Measurements from ENCODE around the gene BCL2L14. TPM values are rescaled to one million over a fixed set of nuclear protein-coding genes. Genes with fewer than 3 reads are reported as not detected.

Gene BCL2L14
- total and polyA plus RNA-seq, 2 donors from 2014 or later = 2.2 to 2.7 TPM

DNA sequence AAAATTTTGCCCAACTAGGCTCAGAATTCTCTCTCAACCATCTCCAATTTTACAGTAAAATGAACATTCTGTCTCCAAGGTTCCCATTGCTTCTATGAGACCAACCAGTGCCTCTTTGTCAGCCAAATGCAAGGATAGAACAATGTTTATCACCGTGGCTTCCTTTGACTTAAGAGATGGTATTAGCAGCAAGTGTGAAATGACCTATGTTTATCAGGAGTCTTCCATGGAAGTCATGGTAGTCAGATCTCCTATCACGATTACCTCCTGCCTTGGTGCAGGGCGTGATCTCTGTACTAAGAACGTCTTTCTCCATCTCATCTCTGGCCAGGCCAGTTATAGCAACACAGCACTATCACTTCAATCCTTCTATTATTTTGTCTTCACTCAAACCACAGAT, 6.1 kb upstream of the BCL2L14 start:
- intact Hi-C loops (cut with DNase I) = no loop called here
- H3K27ac ChIP-seq (ENCODE audit: low read depth in 2 of 2, low read length in 2 of 2) = no peak overlapping the region
- no peaks in the 10 kb centered on the region for H3K36me3 ChIP-seq (ENCODE audit: control insufficient read depth in 2 of 3, insufficient read depth in 3 of 3, low read length in 3 of 3)
- H3K4me1 ChIP-seq (ENCODE audit: control insufficient read depth in 2 of 3, insufficient read depth in 2 of 3, low read depth in 1 of 3, low read length in 3 of 3) = no peaks in the 10 kb centered on the region
- no peak overlapping the region for H3K4me3 ChIP-seq (ENCODE audit: low read length in 3 of 3)
- FAIRE-seq = no peak
- no peaks in the 10 kb centered on the region for H3K9me3 ChIP-seq (ENCODE audit: control insufficient read depth in 2 of 3, insufficient read depth in 1 of 3, low read length in 3 of 3)
- no peak overlapping the region for H3K9ac ChIP-seq (ENCODE audit: low read length in 3 of 3)
- no peak for DNase-seq
- TF ChIP-seq, protein P1, sequence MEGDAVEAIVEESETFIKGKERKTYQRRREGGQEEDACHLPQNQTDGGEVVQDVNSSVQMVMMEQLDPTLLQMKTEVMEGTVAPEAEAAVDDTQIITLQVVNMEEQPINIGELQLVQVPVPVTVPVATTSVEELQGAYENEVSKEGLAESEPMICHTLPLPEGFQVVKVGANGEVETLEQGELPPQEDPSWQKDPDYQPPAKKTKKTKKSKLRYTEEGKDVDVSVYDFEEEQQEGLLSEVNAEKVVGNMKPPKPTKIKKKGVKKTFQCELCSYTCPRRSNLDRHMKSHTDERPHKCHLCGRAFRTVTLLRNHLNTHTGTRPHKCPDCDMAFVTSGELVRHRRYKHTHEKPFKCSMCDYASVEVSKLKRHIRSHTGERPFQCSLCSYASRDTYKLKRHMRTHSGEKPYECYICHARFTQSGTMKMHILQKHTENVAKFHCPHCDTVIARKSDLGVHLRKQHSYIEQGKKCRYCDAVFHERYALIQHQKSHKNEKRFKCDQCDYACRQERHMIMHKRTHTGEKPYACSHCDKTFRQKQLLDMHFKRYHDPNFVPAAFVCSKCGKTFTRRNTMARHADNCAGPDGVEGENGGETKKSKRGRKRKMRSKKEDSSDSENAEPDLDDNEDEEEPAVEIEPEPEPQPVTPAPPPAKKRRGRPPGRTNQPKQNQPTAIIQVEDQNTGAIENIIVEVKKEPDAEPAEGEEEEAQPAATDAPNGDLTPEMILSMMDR (IDR thresholded peaks at IDR 0.05; ENCODE audit: borderline replicate concordance, extremely low read depth, insufficient read depth) = no peak
- H3K27me3 ChIP-seq (ENCODE audit: control insufficient read depth, insufficient read depth, low read length) = no peaks in the 10 kb centered on the region

DNA sequence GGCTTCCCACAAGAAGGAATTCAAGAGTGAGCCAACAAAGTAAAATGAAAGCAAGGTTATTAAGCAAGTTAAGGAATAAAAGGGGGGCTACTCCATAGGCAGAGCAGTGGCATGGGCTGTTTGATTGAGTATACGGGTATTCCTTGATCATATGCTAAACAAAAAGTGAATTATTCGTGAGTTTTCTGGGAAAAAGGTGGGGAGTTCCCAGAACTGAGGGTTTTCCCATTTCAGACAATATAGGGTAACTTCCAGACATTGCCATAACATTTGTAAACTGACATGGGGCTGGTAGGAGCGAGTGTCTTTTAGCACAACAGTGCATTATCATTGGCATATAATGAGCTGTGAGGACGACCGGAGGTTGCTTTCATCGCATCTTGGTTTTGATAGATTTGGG, 2.0 kb upstream of the BCL2L14 start:
- H3K9ac ChIP-seq (ENCODE audit: low read length in 3 of 3) = no peak overlapping the region
- H3K4me1 ChIP-seq (ENCODE audit: control insufficient read depth in 2 of 3, insufficient read depth in 2 of 3, low read depth in 1 of 3, low read length in 3 of 3) = no peaks in the 10 kb centered on the region
- no peak for DNase-seq
- no peaks in the 10 kb centered on the region for H3K36me3 ChIP-seq (ENCODE audit: control insufficient read depth in 2 of 3, insufficient read depth in 3 of 3, low read length in 3 of 3)
- H3K9me3 ChIP-seq (ENCODE audit: control insufficient read depth in 2 of 3, insufficient read depth in 1 of 3, low read length in 3 of 3) = no peaks in the 10 kb centered on the region
- no peak overlapping the region for H3K4me3 ChIP-seq (ENCODE audit: low read length in 3 of 3)
- TF ChIP-seq, protein P1 (IDR thresholded peaks at IDR 0.05; ENCODE audit: borderline replicate concordance, extremely low read depth, insufficient read depth) = no peak
- H3K27ac ChIP-seq (ENCODE audit: low read depth in 2 of 2, low read length in 2 of 2) = no peak overlapping the region
- no peak for FAIRE-seq
- intact Hi-C loops (cut with DNase I) = no loop called here
- no peaks in the 10 kb centered on the region for H3K27me3 ChIP-seq (ENCODE audit: control insufficient read depth, insufficient read depth, low read length)

DNA sequence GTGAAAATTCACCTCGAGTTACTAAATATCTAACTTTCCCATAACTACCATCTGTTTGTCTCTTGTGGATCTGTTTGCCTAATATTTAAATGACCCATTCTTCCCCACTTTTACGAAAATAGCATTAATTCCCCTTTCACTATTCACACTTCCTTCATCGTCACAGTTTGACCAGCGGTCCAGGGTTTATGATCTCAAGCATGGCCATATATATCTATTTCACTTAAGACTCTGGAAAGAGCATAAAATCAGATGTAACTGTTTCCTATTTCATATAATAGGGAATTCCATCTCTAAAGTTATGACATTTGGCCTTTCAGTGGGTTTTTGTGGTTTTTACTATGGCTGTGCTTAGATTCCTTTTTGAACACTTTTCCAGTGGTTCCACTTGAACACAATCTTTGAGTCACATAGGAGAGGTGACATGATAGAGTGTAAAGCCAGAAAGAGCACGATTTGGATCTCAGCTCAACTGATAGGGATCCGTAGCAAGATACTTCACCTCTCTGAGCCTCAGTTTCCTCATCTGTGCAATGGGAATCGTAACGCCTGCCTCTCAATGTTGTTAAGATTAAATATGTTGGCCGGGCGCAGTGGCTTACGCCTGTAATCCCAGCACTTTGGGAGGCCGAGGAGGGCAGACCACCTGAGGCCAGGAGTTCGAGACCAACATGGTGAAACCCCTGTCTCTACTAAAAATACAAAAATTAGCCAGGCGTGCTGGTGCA, 754 bp upstream of the BCL2L14 start:
- Histone ChIP-seq H3K36me3 (ENCODE audit: control insufficient read depth in 2 of 3, insufficient read depth in 3 of 3, low read length in 3 of 3) (no peaks in the 10 kb centered on the region), H3K9ac (ENCODE audit: low read length in 3 of 3) (no peak overlapping the region), H3K4me1 (ENCODE audit: control insufficient read depth in 2 of 3, insufficient read depth in 2 of 3, low read depth in 1 of 3, low read length in 3 of 3) (no peaks in the 10 kb centered on the region), H3K27ac (ENCODE audit: low read depth in 2 of 2, low read length in 2 of 2) (no peak overlapping the region), H3K9me3 (ENCODE audit: control insufficient read depth in 2 of 3, insufficient read depth in 1 of 3, low read length in 3 of 3) (no peaks in the 10 kb centered on the region), H3K4me3 (ENCODE audit: low read length in 3 of 3) (no peak overlapping the region), H3K27me3 (ENCODE audit: control insufficient read depth, insufficient read depth, low read length) (no peaks in the 10 kb centered on the region)
- DNase-seq = no peak
- TF ChIP-seq, protein P1 (IDR thresholded peaks at IDR 0.05; ENCODE audit: borderline replicate concordance, extremely low read depth, insufficient read depth) = no peak
- no peak for FAIRE-seq
- intact Hi-C loops (cut with DNase I) = no loop called here
